CD4-positive, alpha-beta T cell (primary cell): Measurements from ENCODE around the gene GALNT11. TPM values are rescaled to one million over a fixed set of nuclear protein-coding genes. Genes with fewer than 3 reads are reported as not detected.

ENCODE experiments used
- ATAC-seq: fragments of 200-7000 bp; cut with Tn5 transposase; one replicate; pipeline ENCODE4 v1.10.0; 2022; ENCODE audit warnings: mild to moderate bottlenecking; ENCODE audit not compliant: poor library complexity
- CTCF ChIA-PET: fragments of 350-600 bp; sonication (Branson Sonifier 250); formaldehyde crosslinking; loops from one replicate; lab custom pipeline; 2021; ENCODE audit warnings: antibody characterized with exemption, inconsistent platforms; lab: Charles Lee
- POLR2A ChIA-PET: fragments of 350-600 bp; sonication (Branson Sonifier 250); formaldehyde crosslinking; loops from one replicate; lab custom pipeline; 2021; ENCODE audit warnings: antibody characterized with exemption, inconsistent platforms; lab: Charles Lee
- DNase-seq, 14 experiments: peaks; one replicate each; pipeline ENCODE4 v3.0.0-alpha.2; 2013 to 2020; ENCODE audit warnings: mixed read lengths in 2 of 14
- H3K27ac ChIP-seq, 2 donors: one replicate each; pipeline versions ENCODE4 v1.5.1 to v1.7.0; 2013; ENCODE audit warnings: low read length in 2 of 2, low read depth in 1 of 2, mild to moderate bottlenecking in 1 of 2
- H3K27me3 ChIP-seq, 2 experiments: 1 replicate in 1 of 2; 2 replicates in 1 of 2; pipeline versions ENCODE4 v1.6.1 to v1.7.0; 2013; ENCODE audit warnings: low read length in 2 of 2, control low read depth in 1 of 2, mild to moderate bottlenecking in 1 of 2, moderate library complexity in 1 of 2; ENCODE audit not compliant: insufficient read depth in 2 of 2, control insufficient read depth in 1 of 2
- H3K36me3 ChIP-seq: one replicate; pipeline ENCODE4 v1.6.1; 2013; ENCODE audit warnings: low read length, control low read depth; ENCODE audit not compliant: insufficient read depth
- H3K4me1 ChIP-seq: one replicate; pipeline ENCODE4 v1.6.1; 2013; ENCODE audit warnings: low read length, control low read depth; ENCODE audit not compliant: insufficient read depth
- H3K4me3 ChIP-seq: one replicate; pipeline ENCODE4 v1.5.1; 2013; ENCODE audit warnings: mild to moderate bottlenecking, low read length, moderate library complexity
- H3K9me3 ChIP-seq, 2 experiments: 1 replicate in 1 of 2; 2 replicates in 1 of 2; pipeline versions ENCODE4 v1.6.1 to v1.7.0; 2013; ENCODE audit warnings: low read length in 2 of 2, mild to moderate bottlenecking in 2 of 2, control low read depth in 1 of 2, moderate library complexity in 1 of 2; ENCODE audit not compliant: control insufficient read depth in 1 of 2, insufficient read depth in 1 of 2
- H3K27ac Mint-ChIP-seq: one replicate; pipeline ENCODE4 v1.8.0; 2020; ENCODE audit warnings: mixed read lengths
- H3K27me3 Mint-ChIP-seq: one replicate; pipeline ENCODE4 v1.8.0; 2021; ENCODE audit warnings: mixed read lengths
- H3K36me3 Mint-ChIP-seq: one replicate; pipeline ENCODE4 v1.8.0; 2021; ENCODE audit warnings: low read depth, mixed read lengths
- H3K4me1 Mint-ChIP-seq: one replicate; pipeline ENCODE4 v1.8.0; 2021; ENCODE audit warnings: low read depth, mixed read lengths
- H3K4me3 Mint-ChIP-seq: one replicate; pipeline ENCODE4 v1.8.0; 2020; ENCODE audit warnings: mild to moderate bottlenecking, mixed read lengths
- H3K9me3 Mint-ChIP-seq: one replicate; pipeline ENCODE4 v1.8.0; 2020; ENCODE audit warnings: mixed read lengths
- intact Hi-C, 2 experiments: fragments of 100-400 bp; cut with DNase I in 1 of 2; cut with micrococcal nuclease in 1 of 2; formaldehyde crosslinking; loops; one replicate each; pipeline versions ENCODE4 v1.15.1 to v1.9.0; 2023 to 2025; cut with DNase I, micrococcal nuclease
- total RNA-seq, 174 experiments: library from RNA in 2 of 174; stranded (reverse) in 2 of 174; gene quantifications; one replicate each; pipeline ENCODE4 v1.2.3 and lab custom pipeline; 2021 to 2026
- TF ChIP-seq, protein P1 (sequence below): fragments of 200-600 bp; IDR thresholded peaks from one replicate; pipeline ENCODE4 v1.8.0; 2022; ENCODE audit warnings: antibody characterized with exemption, mild to moderate bottlenecking

GALNT11 gene
- total RNA-seq, 2 experiments from 2014 or later, result 20.7 to 22.2 TPM

DNA sequence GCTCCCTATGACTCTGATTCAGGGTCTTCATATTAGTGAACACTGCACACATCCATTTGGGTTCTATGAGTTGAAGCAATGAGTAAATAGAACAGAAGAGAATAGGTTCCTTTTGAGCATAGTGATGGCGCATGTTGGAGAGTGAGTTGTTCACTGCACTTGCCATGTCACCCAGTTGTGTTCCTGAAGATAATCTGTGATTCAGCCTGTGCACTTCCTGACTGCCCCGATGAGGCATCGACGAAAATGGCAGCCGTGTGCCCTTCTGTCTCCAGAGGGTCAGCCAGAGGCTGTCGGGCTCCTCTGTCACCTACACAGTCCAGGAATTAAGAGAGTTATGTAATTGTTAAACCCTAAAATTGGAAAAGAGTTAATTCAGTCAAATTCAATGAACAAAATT, 94.7 kb downstream of the GALNT11 start:
- peaks cover 4% of the 10 kb centered on the region for H3K4me1 ChIP-seq
- Mint-ChIP-seq H3K27me3 (no peaks in the 10 kb centered on the region), H3K9me3 (peaks cover 10% of the 10 kb centered on the region), H3K36me3 (peaks cover 95% of the 10 kb centered on the region), H3K27ac (no peak overlapping the region), H3K4me3 (no peak overlapping the region), H3K4me1 (peaks cover 21% of the 10 kb centered on the region)
- POLR2A ChIA-PET, result no interaction called here
- CTCF ChIA-PET, result interaction anchor here (1.0 kb wide), 1 partner anchor 14 kb away, joined by 3 read pairs; no protein-coding TSS in a partner anchor
- peaks cover 4 to 12% of the 10 kb centered on the region in 2 experiments for H3K9me3 ChIP-seq
- TF ChIP-seq, protein P1, sequence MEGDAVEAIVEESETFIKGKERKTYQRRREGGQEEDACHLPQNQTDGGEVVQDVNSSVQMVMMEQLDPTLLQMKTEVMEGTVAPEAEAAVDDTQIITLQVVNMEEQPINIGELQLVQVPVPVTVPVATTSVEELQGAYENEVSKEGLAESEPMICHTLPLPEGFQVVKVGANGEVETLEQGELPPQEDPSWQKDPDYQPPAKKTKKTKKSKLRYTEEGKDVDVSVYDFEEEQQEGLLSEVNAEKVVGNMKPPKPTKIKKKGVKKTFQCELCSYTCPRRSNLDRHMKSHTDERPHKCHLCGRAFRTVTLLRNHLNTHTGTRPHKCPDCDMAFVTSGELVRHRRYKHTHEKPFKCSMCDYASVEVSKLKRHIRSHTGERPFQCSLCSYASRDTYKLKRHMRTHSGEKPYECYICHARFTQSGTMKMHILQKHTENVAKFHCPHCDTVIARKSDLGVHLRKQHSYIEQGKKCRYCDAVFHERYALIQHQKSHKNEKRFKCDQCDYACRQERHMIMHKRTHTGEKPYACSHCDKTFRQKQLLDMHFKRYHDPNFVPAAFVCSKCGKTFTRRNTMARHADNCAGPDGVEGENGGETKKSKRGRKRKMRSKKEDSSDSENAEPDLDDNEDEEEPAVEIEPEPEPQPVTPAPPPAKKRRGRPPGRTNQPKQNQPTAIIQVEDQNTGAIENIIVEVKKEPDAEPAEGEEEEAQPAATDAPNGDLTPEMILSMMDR, result no peak
- DNase-seq (no peak), ATAC-seq (no peak)
- H3K4me3 ChIP-seq, result no peak overlapping the region
- peaks cover 82% of the 10 kb centered on the region for H3K36me3 ChIP-seq
- H3K27me3 ChIP-seq, result no peaks in the 10 kb centered on the region
- intact Hi-C loops, result no loop called here
- no peak overlapping the region for H3K27ac ChIP-seq

DNA sequence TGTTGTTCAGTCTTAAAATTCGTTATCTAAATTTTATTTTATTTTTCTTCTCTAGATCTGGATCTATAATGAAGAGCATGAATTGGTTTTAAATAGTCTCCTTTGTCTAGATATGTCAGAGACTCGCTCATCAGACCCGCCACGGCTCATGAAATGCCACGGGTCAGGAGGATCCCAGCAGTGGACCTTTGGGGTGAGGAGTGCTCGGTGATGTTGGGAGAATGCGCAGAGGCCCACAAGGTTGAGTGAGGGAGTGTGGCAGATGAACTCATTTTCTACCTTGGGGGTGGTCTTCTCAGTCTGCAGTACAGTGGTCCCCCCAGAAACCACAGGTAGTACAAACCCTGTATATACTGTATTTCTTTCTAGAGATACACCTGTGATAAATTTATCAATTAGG, 95.3 kb downstream of the GALNT11 start:
- intact Hi-C loops, result no loop called here
- peaks cover 4 to 12% of the 10 kb centered on the region in 2 experiments for H3K9me3 ChIP-seq
- H3K27me3 Mint-ChIP-seq, result no peaks in the 10 kb centered on the region
- peaks cover 81% of the 10 kb centered on the region for H3K36me3 ChIP-seq
- ChIA-PET POLR2A (no interaction called here), CTCF (interaction anchor here (1.0 kb wide), 1 partner anchor 14 kb away, joined by 3 read pairs; no protein-coding TSS in a partner anchor)
- H3K27ac Mint-ChIP-seq, result no peak overlapping the region
- H3K4me3 ChIP-seq, result no peak overlapping the region
- no peaks in the 10 kb centered on the region for H3K27me3 ChIP-seq
- peaks cover 4% of the 10 kb centered on the region for H3K4me1 ChIP-seq
- TF ChIP-seq, protein P1, result no peak
- H3K4me3 Mint-ChIP-seq, result no peak overlapping the region
- peaks cover 21% of the 10 kb centered on the region for H3K4me1 Mint-ChIP-seq
- peaks cover 96% of the 10 kb centered on the region for H3K36me3 Mint-ChIP-seq
- no peak for ATAC-seq
- no peak overlapping the region for H3K27ac ChIP-seq
- peaks cover 11% of the 10 kb centered on the region for H3K9me3 Mint-ChIP-seq
- no peak for DNase-seq

DNA sequence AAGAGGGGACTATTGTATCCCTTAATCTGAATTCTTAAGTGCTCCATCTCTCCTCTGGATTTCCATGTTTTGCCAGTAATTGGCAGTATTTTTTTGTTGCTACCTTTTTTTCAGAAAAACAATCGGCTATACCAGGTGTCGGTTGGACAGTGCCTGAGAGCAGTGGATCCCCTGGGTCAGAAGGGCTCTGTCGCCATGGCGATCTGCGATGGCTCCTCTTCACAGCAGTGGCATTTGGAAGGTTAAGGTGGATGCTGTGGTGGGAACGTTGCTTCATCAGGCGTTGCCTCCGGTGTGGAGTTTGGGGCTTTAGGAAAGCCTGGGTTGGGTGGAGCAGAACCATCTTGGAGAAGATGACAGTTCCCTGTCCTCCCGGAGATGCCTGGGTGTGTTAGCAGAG, 96.0 kb downstream of the GALNT11 start:
- Mint-ChIP-seq H3K4me1 (peaks cover 21% of the 10 kb centered on the region), H3K27ac (no peak overlapping the region), H3K27me3 (no peaks in the 10 kb centered on the region), H3K9me3 (peaks cover 11% of the 10 kb centered on the region), H3K36me3 (peaks cover 95% of the 10 kb centered on the region), H3K4me3 (no peak overlapping the region)
- Histone ChIP-seq H3K9me3 (peaks cover 4 to 12% of the 10 kb centered on the region in 2 experiments), H3K4me1 (peaks cover 4% of the 10 kb centered on the region), H3K27ac (no peak overlapping the region), H3K4me3 (no peak overlapping the region), H3K27me3 (no peaks in the 10 kb centered on the region), H3K36me3 (peaks cover 82% of the 10 kb centered on the region)
- DNase-seq (no peak), ATAC-seq (no peak)
- ChIA-PET CTCF (no interaction called here), POLR2A (no interaction called here)
- TF ChIP-seq, protein P1, result no peak
- intact Hi-C loops, result no loop called here
